Stimulated activated CD4-positive, alpha-beta T cell treated with anti-CD3 and anti-CD28 coated beads, Interleukin-12 subunit alpha, Interleukin-12 subunit beta, amount 100 ng/mL, for 4 hours (primary cell): ENCODE results near the gene CSF3.
A peak's percentile ranks its signal among the peaks of the same experiment; 100 is the strongest.

Source experiments
- DNase-seq: peaks from one replicate; pipeline ENCODE4 v3.0.0-alpha.2; 2020

CSF3 gene

GRCh38 chr17:40062329-40063186 lies 47.3 kb downstream of the CSF3 start, which contains the start of gene THRA:
THRA (plus strand) TSS chr17:40062965; CDS start chr17:40074489, 11,524 bp downstream.
- DNase-seq, result peak; percentile 68

- DNase-seq, result no peak
Measured at GRCh38 chr17:40063187-40063771, 48.0 kb downstream of the CSF3 start.

GRCh38 chr17:40063901-40064531 lies 48.8 kb downstream of the CSF3 start:
- DNase-seq, result no peak

GRCh38 chr17:40064971-40065768 lies 49.9 kb downstream of the CSF3 start:
- DNase-seq, result no peak

- DNase-seq, result no peak
Measured at GRCh38 chr17:40065769-40066510, 50.7 kb downstream of the CSF3 start.
